Measurements from ENCODE around the gene MACROD2.
A peak's percentile ranks its signal among the peaks of the same experiment; 100 is the strongest.

The MACROD2 gene

GRCh38 chr20:14288341-14289330 lies 293.3 kb downstream of the MACROD2 start:
- DNase-seq = no peak

GRCh38 chr20:14291502-14291901 lies 296.2 kb downstream of the MACROD2 start:
- DNase-seq = no peak

GRCh38 chr20:14295238-14295637 lies 299.9 kb downstream of the MACROD2 start:
- no peak for DNase-seq

- DNase-seq = no peak
Measured at GRCh38 chr20:14295770-14296309, 300.5 kb downstream of the MACROD2 start.

- no peak for DNase-seq
Measured at GRCh38 chr20:14299831-14300230, 304.5 kb downstream of the MACROD2 start.

GRCh38 chr20:14303106-14303505 lies 307.8 kb downstream of the MACROD2 start:
- DNase-seq = no peak

GRCh38 chr20:14303651-14304050 lies 308.3 kb downstream of the MACROD2 start:
- no peak for DNase-seq

GRCh38 chr20:14304472-14304871 lies 309.2 kb downstream of the MACROD2 start:
- no peak for DNase-seq

GRCh38 chr20:14307956-14308355 lies 312.6 kb downstream of the MACROD2 start:
- DNase-seq = no peak

- no peak for DNase-seq
Measured at GRCh38 chr20:14310977-14311627, 315.8 kb downstream of the MACROD2 start.

GRCh38 chr20:14312001-14312400 lies 316.7 kb downstream of the MACROD2 start:
- no peak for DNase-seq

GRCh38 chr20:14313341-14314020 lies 318.2 kb downstream of the MACROD2 start:
- DNase-seq = no peak

- no peak for DNase-seq
Measured at GRCh38 chr20:14319704-14320103, 324.4 kb downstream of the MACROD2 start.

- no peak for DNase-seq
Measured at GRCh38 chr20:14331646-14332045, 336.3 kb downstream of the MACROD2 start.

- DNase-seq = no peak
Measured at GRCh38 chr20:14332866-14333265, 337.6 kb downstream of the MACROD2 start.

GRCh38 chr20:14333721-14334120 lies 338.4 kb downstream of the MACROD2 start:
- no peak for DNase-seq

- DNase-seq = no peak
Measured at GRCh38 chr20:14334306-14334930, 339.1 kb downstream of the MACROD2 start.

- no peak for DNase-seq
Measured at GRCh38 chr20:14335052-14335451, 339.7 kb downstream of the MACROD2 start.

GRCh38 chr20:14336686-14337085 lies 341.4 kb downstream of the MACROD2 start:
- DNase-seq = no peak

- peak; percentile 77 for DNase-seq
Measured at GRCh38 chr20:14337400-14338171, 342.3 kb downstream of the MACROD2 start, which contains the start of gene FLRT3. Gene FLRT3, minus strand, starts transcription at chr20:14337612. Its CDS starts 10,106 bp downstream, at chr20:14327506.

GRCh38 chr20:14341801-14342200 lies 346.5 kb downstream of the MACROD2 start:
- DNase-seq = no peak

- DNase-seq = no peak
Measured at GRCh38 chr20:14342918-14343317, 347.6 kb downstream of the MACROD2 start.

Measured in NCI-H2029 (cell line).